ENCODE measurements around the gene LAD1. TPM values are rescaled to one million over a fixed set of nuclear protein-coding genes. Genes with fewer than 3 reads are reported as not detected.

Gene LAD1
- total and polyA plus RNA-seq, 9 donors: 5.1 to 15.4 (median 10.5) TPM

GRCh38 chr1:201430776-201431175 is 31.7 kb upstream of the LAD1 start:
- H3K9me3 ChIP-seq (replicated peaks; ENCODE audit: control insufficient read depth, low read depth, low read length): no peaks in the 10 kb centered on the region
- no peak overlapping the region for H3K4me3 ChIP-seq (ENCODE audit: low read length)
- DNase-seq: peak; percentile 69
- peaks cover 53% of the 10 kb centered on the region for H3K4me1 ChIP-seq (ENCODE audit: control insufficient read depth, insufficient read depth, low read length)
- WGBS (ENCODE audit: insufficient coverage): 61% methylated on average over 3 of the region's 4 CpGs
- no peaks in the 10 kb centered on the region for H3K36me3 ChIP-seq (ENCODE audit: control insufficient read depth, insufficient read depth, low read length)
- no peaks in the 10 kb centered on the region for H3K27me3 ChIP-seq (ENCODE audit: control insufficient read depth, insufficient read depth, low read length)
- H3K27ac ChIP-seq (ENCODE audit: low read length): peak overlapping the region; percentile 72

- H3K9me3 ChIP-seq (replicated peaks; ENCODE audit: control insufficient read depth, low read depth, low read length): no peaks in the 10 kb centered on the region
- WGBS (ENCODE audit: insufficient coverage): 66% methylated on average over 12 of the region's 18 CpGs
- no peaks in the 10 kb centered on the region for H3K36me3 ChIP-seq (ENCODE audit: control insufficient read depth, insufficient read depth, low read length)
- peaks cover 55% of the 10 kb centered on the region for H3K4me1 ChIP-seq (ENCODE audit: control insufficient read depth, insufficient read depth, low read length)
- no peak overlapping the region for H3K4me3 ChIP-seq (ENCODE audit: low read length)
- peak overlapping the region; percentile 72 for H3K27ac ChIP-seq (ENCODE audit: low read length)
- no peak for DNase-seq
- no peaks in the 10 kb centered on the region for H3K27me3 ChIP-seq (ENCODE audit: control insufficient read depth, insufficient read depth, low read length)
Observed at GRCh38 chr1:201429736-201430501, 30.8 kb upstream of the LAD1 start.

- Histone ChIP-seq H3K4me1 (ENCODE audit: control insufficient read depth, insufficient read depth, low read length) (peaks cover 72% of the 10 kb centered on the region), H3K36me3 (ENCODE audit: control insufficient read depth, insufficient read depth, low read length) (no peaks in the 10 kb centered on the region), H3K27ac (ENCODE audit: low read length) (no peak overlapping the region), H3K27me3 (ENCODE audit: control insufficient read depth, insufficient read depth, low read length) (no peaks in the 10 kb centered on the region), H3K4me3 (ENCODE audit: low read length) (no peak overlapping the region), H3K9me3 (replicated peaks; ENCODE audit: control insufficient read depth, low read depth, low read length) (peaks cover 7% of the 10 kb centered on the region)
- DNase-seq: no peak
- no CpG with 5 or more reads among the region's 6 CpGs for WGBS (ENCODE audit: insufficient coverage)
Observed at GRCh38 chr1:201427963-201428362, 28.8 kb upstream of the LAD1 start.

- Histone ChIP-seq H3K27me3 (ENCODE audit: control insufficient read depth, insufficient read depth, low read length) (no peaks in the 10 kb centered on the region), H3K27ac (ENCODE audit: low read length) (peak overlapping the region; percentile 82), H3K4me3 (ENCODE audit: low read length) (no peak overlapping the region), H3K36me3 (ENCODE audit: control insufficient read depth, insufficient read depth, low read length) (no peaks in the 10 kb centered on the region), H3K9me3 (replicated peaks; ENCODE audit: control insufficient read depth, low read depth, low read length) (peaks cover 7% of the 10 kb centered on the region), H3K4me1 (ENCODE audit: control insufficient read depth, insufficient read depth, low read length) (peaks cover 83% of the 10 kb centered on the region)
- 62% methylated on average over 4 of the region's 15 CpGs for WGBS (ENCODE audit: insufficient coverage)
- peak; percentile 83 for DNase-seq
Observed at GRCh38 chr1:201426479-201427310, 27.6 kb upstream of the LAD1 start.

GRCh38 chr1:201424146-201424545 is 25.0 kb upstream of the LAD1 start:
- peaks cover 74% of the 10 kb centered on the region for H3K4me1 ChIP-seq (ENCODE audit: control insufficient read depth, insufficient read depth, low read length)
- peaks cover 7% of the 10 kb centered on the region for H3K9me3 ChIP-seq (replicated peaks; ENCODE audit: control insufficient read depth, low read depth, low read length)
- no peak overlapping the region for H3K4me3 ChIP-seq (ENCODE audit: low read length)

GRCh38 chr1:201423655-201424054 is 24.5 kb upstream of the LAD1 start:
- Histone ChIP-seq H3K9me3 (replicated peaks; ENCODE audit: control insufficient read depth, low read depth, low read length) (peaks cover 7% of the 10 kb centered on the region), H3K27me3 (ENCODE audit: control insufficient read depth, insufficient read depth, low read length) (no peaks in the 10 kb centered on the region), H3K4me1 (ENCODE audit: control insufficient read depth, insufficient read depth, low read length) (peaks cover 72% of the 10 kb centered on the region), H3K27ac (ENCODE audit: low read length) (no peak overlapping the region), H3K4me3 (ENCODE audit: low read length) (no peak overlapping the region), H3K36me3 (ENCODE audit: control insufficient read depth, insufficient read depth, low read length) (no peaks in the 10 kb centered on the region)
- WGBS (ENCODE audit: insufficient coverage): 68% methylated on average over 4 of the region's 6 CpGs
- DNase-seq: no peak

More at GRCh38 chr1:201424146-201424545, 25.0 kb upstream of the LAD1 start:
- DNase-seq: no peak
- WGBS (ENCODE audit: insufficient coverage): 100% methylated on average over 1 of the region's 2 CpGs
- Histone ChIP-seq H3K27ac (ENCODE audit: low read length) (no peak overlapping the region), H3K36me3 (ENCODE audit: control insufficient read depth, insufficient read depth, low read length) (no peaks in the 10 kb centered on the region), H3K27me3 (ENCODE audit: control insufficient read depth, insufficient read depth, low read length) (no peaks in the 10 kb centered on the region)

- peaks cover 1% of the 10 kb centered on the region for H3K27me3 ChIP-seq (ENCODE audit: control insufficient read depth, insufficient read depth, low read length)
- H3K27ac ChIP-seq (ENCODE audit: low read length): peak overlapping the region; percentile 83
- H3K4me3 ChIP-seq (ENCODE audit: low read length): no peak overlapping the region
- peaks cover 7% of the 10 kb centered on the region for H3K9me3 ChIP-seq (replicated peaks; ENCODE audit: control insufficient read depth, low read depth, low read length)
- peak; percentile 57 for DNase-seq
- H3K4me1 ChIP-seq (ENCODE audit: control insufficient read depth, insufficient read depth, low read length): peaks cover 77% of the 10 kb centered on the region
- 70% methylated on average over 2 of the region's 6 CpGs for WGBS (ENCODE audit: insufficient coverage)
- peaks cover 2% of the 10 kb centered on the region for H3K36me3 ChIP-seq (ENCODE audit: control insufficient read depth, insufficient read depth, low read length)
Observed at GRCh38 chr1:201422436-201423030, 23.4 kb upstream of the LAD1 start.

- Histone ChIP-seq H3K9me3 (replicated peaks; ENCODE audit: control insufficient read depth, low read depth, low read length) (peaks cover 7% of the 10 kb centered on the region), H3K27ac (ENCODE audit: low read length) (peak overlapping the region; percentile 83), H3K4me3 (ENCODE audit: low read length) (no peak overlapping the region), H3K4me1 (ENCODE audit: control insufficient read depth, insufficient read depth, low read length) (peaks cover 81% of the 10 kb centered on the region), H3K27me3 (ENCODE audit: control insufficient read depth, insufficient read depth, low read length) (peaks cover 2% of the 10 kb centered on the region), H3K36me3 (ENCODE audit: control insufficient read depth, insufficient read depth, low read length) (peaks cover 6% of the 10 kb centered on the region)
- 38% methylated on average over 3 of the region's 3 CpGs for WGBS (ENCODE audit: insufficient coverage)
- DNase-seq: no peak
Observed at GRCh38 chr1:201422026-201422425, 22.9 kb upstream of the LAD1 start.

- H3K9me3 ChIP-seq (replicated peaks; ENCODE audit: control insufficient read depth, low read depth, low read length): peaks cover 7% of the 10 kb centered on the region
- WGBS (ENCODE audit: insufficient coverage): 70% methylated on average over 7 of the region's 8 CpGs
- peaks cover 14% of the 10 kb centered on the region for H3K36me3 ChIP-seq (ENCODE audit: control insufficient read depth, insufficient read depth, low read length)
- peak overlapping the region; percentile 93 for H3K27ac ChIP-seq (ENCODE audit: low read length)
- no peak for DNase-seq
- H3K4me3 ChIP-seq (ENCODE audit: low read length): peak overlapping the region; percentile 45
- peaks cover 76% of the 10 kb centered on the region for H3K4me1 ChIP-seq (ENCODE audit: control insufficient read depth, insufficient read depth, low read length)
- H3K27me3 ChIP-seq (ENCODE audit: control insufficient read depth, insufficient read depth, low read length): peaks cover 2% of the 10 kb centered on the region
Observed at GRCh38 chr1:201421041-201421440, 21.9 kb upstream of the LAD1 start.

- Histone ChIP-seq H3K9me3 (replicated peaks; ENCODE audit: control insufficient read depth, low read depth, low read length) (peaks cover 7% of the 10 kb centered on the region), H3K4me1 (ENCODE audit: control insufficient read depth, insufficient read depth, low read length) (peaks cover 71% of the 10 kb centered on the region), H3K36me3 (ENCODE audit: control insufficient read depth, insufficient read depth, low read length) (peaks cover 14% of the 10 kb centered on the region), H3K27me3 (ENCODE audit: control insufficient read depth, insufficient read depth, low read length) (peaks cover 2% of the 10 kb centered on the region), H3K27ac (ENCODE audit: low read length) (peak overlapping the region; percentile 93), H3K4me3 (ENCODE audit: low read length) (peak overlapping the region; percentile 45)
- WGBS (ENCODE audit: insufficient coverage): 90% methylated on average over 4 of the region's 7 CpGs
- DNase-seq: no peak
Observed at GRCh38 chr1:201420608-201421002, 21.5 kb upstream of the LAD1 start.
